K562 (cell line): ENCODE results near the gene NIPBL. TPM values are rescaled to one million over a fixed set of nuclear protein-coding genes. Genes with fewer than 3 reads are reported as not detected.

ENCODE experiments used
- ATAC-seq: fragments of 200-7000 bp; cut with Tn5 transposase; 3 replicates; pipeline ENCODE4 v1.9.1; 2020; ENCODE audit warnings: moderate library complexity
- BruUV-seq: library from RNA; stranded (reverse); fragments of 400-500 nt; replicated peaks from 2 replicates; lab custom pipeline; 2021; lab: Mats Ljungman, UMichigan
- CTCF ChIA-PET: fragments of 300-600 bp; formaldehyde crosslinking; extraction: SDS; loops from one replicate; lab custom pipeline; 2021; ENCODE audit warnings: low intra/inter-chr PET ratio; lab: Yijun Ruan, JAX
- POLR2A ChIA-PET: fragments of 300-600, 350-650 bp; sonication (Branson Sonifier 250); formaldehyde crosslinking; extraction: SDS; loops from one replicate; lab custom pipeline; 2021; ENCODE audit warnings: antibody characterized with exemption, inconsistent platforms; lab: Yijun Ruan, JAX
- DNase-seq, 4 experiments: peaks; one replicate each; pipeline versions ENCODE4 v3.0.0 to v3.0.0-alpha.2; 2011 to 2018; ENCODE audit warnings: low spot score in 3 of 4, mixed read lengths in 3 of 4; ENCODE audit errors: extremely low read depth in 1 of 4
- FAIRE-seq: peaks from 2 replicates; lab custom pipeline; 2011; peaks lifted over from hg19 to GRCh38; lab: Jason Lieb, UNC
- H2AFZ ChIP-seq: 2 replicates; pipeline ENCODE4 v1.6.0; 2011; ENCODE audit warnings: low read depth, low read length, control low read depth, inconsistent platforms
- H3K27ac ChIP-seq: fragments of 200-600 bp; 3 replicates; pipeline ENCODE4 v1.8.0; 2011; ENCODE audit warnings: low read depth, mild to moderate bottlenecking, control low read depth, inconsistent platforms, low read length, moderate library complexity, mixed read lengths; ENCODE audit errors: extremely low read depth
- H3K27me3 ChIP-seq, 2 experiments: fragments of 300-600 bp in 1 of 2; 2 replicates in 1 of 2; 3 replicates in 1 of 2; pipeline versions ENCODE4 v1.6.0 to v1.8.0; 2011; ENCODE audit warnings: inconsistent platforms in 2 of 2, low read length in 2 of 2, mild to moderate bottlenecking in 1 of 2, mixed read lengths in 1 of 2, moderate library complexity in 1 of 2; ENCODE audit not compliant: control insufficient read depth in 2 of 2, insufficient read depth in 2 of 2
- H3K36me3 ChIP-seq: fragments of 300-600 bp; 3 replicates; pipeline ENCODE4 v1.8.0; 2011; ENCODE audit warnings: mild to moderate bottlenecking, low read length, inconsistent platforms; ENCODE audit not compliant: control insufficient read depth, insufficient read depth
- H3K4me1 ChIP-seq, 2 experiments: fragments of 200-600 bp in 1 of 2; replicated peaks in 1 of 2; 2 replicates in 1 of 2; 3 replicates in 1 of 2; pipeline versions ENCODE4 v1.5.1 to v1.8.0; 2011; ENCODE audit warnings: inconsistent platforms in 2 of 2, low read length in 2 of 2, mild to moderate bottlenecking in 1 of 2, mixed read lengths in 1 of 2, moderate library complexity in 1 of 2; ENCODE audit not compliant: control insufficient read depth in 2 of 2, insufficient read depth in 2 of 2
- H3K4me2 ChIP-seq: 2 replicates; pipeline ENCODE4 v1.6.1; 2011; ENCODE audit warnings: low read length, control low read depth, inconsistent platforms, mixed read lengths; ENCODE audit not compliant: insufficient read depth
- H3K4me3 ChIP-seq: fragments of 200-600 bp; sonication (generic), shearing (Covaris generic); 2 replicates; pipeline ENCODE4 v1.5.1; 2016; ENCODE audit warnings: control low read depth, inconsistent platforms
- H3K79me2 ChIP-seq: fragments of 200-600 bp; 3 replicates; pipeline ENCODE4 v1.8.0; 2011; ENCODE audit warnings: low read length, inconsistent platforms; ENCODE audit not compliant: control insufficient read depth, insufficient read depth
- H3K9ac ChIP-seq, 2 experiments: 2 replicates each; pipeline versions ENCODE4 v1.6.0 to v1.6.1; 2011; ENCODE audit warnings: low read depth in 2 of 2, low read length in 2 of 2, control low read depth in 1 of 2, inconsistent platforms in 1 of 2, mild to moderate bottlenecking in 1 of 2, mixed read lengths in 1 of 2; ENCODE audit not compliant: insufficient read depth in 1 of 2
- H3K9me1 ChIP-seq: one replicate; pipeline ENCODE4 v1.6.0; 2011; ENCODE audit warnings: inconsistent platforms, mild to moderate bottlenecking, low read length, moderate library complexity; ENCODE audit not compliant: control insufficient read depth, insufficient read depth
- H3K9me3 ChIP-seq: replicated peaks from 2 replicates; pipeline ENCODE4 v1.5.1; 2011; ENCODE audit warnings: low read depth, low read length, inconsistent platforms; ENCODE audit not compliant: control insufficient read depth, insufficient read depth
- H4K20me1 ChIP-seq: replicated peaks from 2 replicates; pipeline ENCODE4 v1.6.1; 2011; ENCODE audit warnings: low read length, inconsistent platforms, mixed read lengths; ENCODE audit not compliant: control insufficient read depth, insufficient read depth
- BDP1 ChIP-seq: IDR thresholded peaks from 3 replicates; pipeline ENCODE4 v1.6.1; 2011; ENCODE audit not compliant: insufficient read length, insufficient read depth
- HMGXB4 ChIP-seq: sonication (generic); formaldehyde crosslinking; IDR thresholded peaks from 2 replicates; pipeline ENCODE4 v1.8.1; 2023; ENCODE audit warnings: mild to moderate bottlenecking, missing genetic modification reagents
- MAZ ChIP-seq, 2 experiments: fragments of 450-650 bp in 1 of 2; sonication (generic) in 1 of 2; formaldehyde crosslinking; IDR thresholded peaks in 1 of 2; conservative IDR thresholded peaks in 1 of 2; 2 replicates each; pipeline versions ENCODE4 v1.4.0 to v1.5.0; 2020; ENCODE audit warnings: mild to moderate bottlenecking in 1 of 2, missing genetic modification reagents in 1 of 2
- MCM7 ChIP-seq, 2 experiments: fragments of 450-650 bp; IDR thresholded peaks; 2 replicates each; pipeline ENCODE4 v1.6.1; 2016 to 2018
- MIER1 ChIP-seq: fragments of 450-650 bp; IDR thresholded peaks from 2 replicates; pipeline ENCODE4 v1.6.1; 2016; ENCODE audit warnings: antibody characterized with exemption, mild to moderate bottlenecking, low read depth
- NFATC3 ChIP-seq: fragments of 450-650 bp; IDR thresholded peaks from 2 replicates; pipeline ENCODE4 v1.6.1; 2017; ENCODE audit warnings: mild to moderate bottlenecking
- NFIX ChIP-seq: fragments of 250-450 bp; sonication (Bioruptor Pico); IDR thresholded peaks from 2 replicates; pipeline ENCODE4 v1.4.0; 2020; ENCODE audit warnings: low read depth, mild to moderate bottlenecking, moderate library complexity
- NR2C1 ChIP-seq, 2 experiments: fragments of 450-650 bp; IDR thresholded peaks; 2 replicates each; pipeline ENCODE4 v1.6.1; 2017; ENCODE audit warnings: mild to moderate bottlenecking in 2 of 2, antibody characterized with exemption in 1 of 2, inconsistent platforms in 1 of 2, missing compliant biosample characterization in 1 of 2, missing genetic modification characterization in 1 of 2
- SAFB ChIP-seq: fragments of 200-400 bp; formaldehyde crosslinking; IDR thresholded peaks from 2 replicates; pipeline ENCODE4 v1.6.1; 2017; ENCODE audit warnings: low read depth, low read length, borderline replicate concordance
- SAP30 ChIP-seq: fragments of 200-600 bp; sonication (generic); IDR thresholded peaks from 2 replicates; pipeline ENCODE4 v1.6.1; 2012; ENCODE audit warnings: borderline replicate concordance, low read depth, mild to moderate bottlenecking, moderate library complexity, low read length, control low read depth, inconsistent platforms; ENCODE audit not compliant: insufficient read depth, poor library complexity, severe bottlenecking
- SFPQ ChIP-seq: fragments of 200-400 bp; formaldehyde crosslinking; IDR thresholded peaks from 2 replicates; pipeline ENCODE4 v1.6.1; 2017; ENCODE audit warnings: mild to moderate bottlenecking, low read depth, low read length, moderate library complexity
- SIN3B ChIP-seq: fragments of 450-650 bp; IDR thresholded peaks from 2 replicates; pipeline ENCODE4 v1.6.1; 2017; ENCODE audit warnings: low read depth, mild to moderate bottlenecking, moderate library complexity
- ZNF212 ChIP-seq: fragments of 450-650 bp; formaldehyde crosslinking; IDR thresholded peaks from 2 replicates; pipeline ENCODE4 v1.4.0; 2020; ENCODE audit warnings: mild to moderate bottlenecking
- ZNF551 ChIP-seq: fragments of 250-450 bp; sonication (Bioruptor Pico); IDR thresholded peaks from 2 replicates; pipeline ENCODE4 v1.5.0; 2021; ENCODE audit warnings: mild to moderate bottlenecking, moderate library complexity
- WGBS: fragments of 100-300 bp; shearing (Covaris generic); methylation state at CpG from one replicate; pipeline ENCODE4 v1.1.6; 2016; ENCODE audit warnings: low coverage, mixed read lengths; ENCODE audit not compliant: insufficient coverage; ENCODE audit errors: missing lambda C conversion rate; 5-methylcytosine and 5-hydroxymethylcytosine counted together
- in situ Hi-C: fragments of 300-500 bp; cut with MboI; formaldehyde crosslinking; loops from 4 replicates; pipeline ENCODE4 v1.15.0; 2018; ENCODE audit warnings: inconsistent platforms, mixed read lengths
- intact Hi-C: fragments of 100-400 bp; cut with micrococcal nuclease; formaldehyde crosslinking; loops from 2 replicates; pipeline ENCODE4 v1.14.2; 2022
- polyA plus RNA-seq, 8 experiments: library from polyadenylated mRNA; depleted of rRNA in 4 of 8; stranded (reverse) in 5 of 8; unstranded in 3 of 8; fragments of >200 nt; fragmentation: Nextera tagmentation in 2 of 8; fragmentation: Illumina TruSeq in 1 of 8; extraction: Ambion mirVana in 2 of 8; extraction: Trizol in 1 of 8; gene quantifications; 2 replicates each; pipeline versions ENCODE4 v1.2.1 to v1.2.3, GENCODE V29; 2011 to 2014; ENCODE audit warnings: inconsistent platforms in 1 of 8, missing spikeins in 1 of 8
- total RNA-seq, 7 experiments: library from RNA; depleted of rRNA in 6 of 7; stranded (reverse); fragments of >200 nt in 6 of 7; fragmentation: Illumina TruSeq in 2 of 7; extraction: Trizol in 2 of 7; gene quantifications; 2 replicates each; pipeline versions ENCODE4 v1.2.1 to v1.2.3, GENCODE V29; 2011 to 2021; ENCODE audit warnings: low replicate concordance in 1 of 7

Gene NIPBL
- total and polyA plus RNA-seq, 9 of the 15 experiments (the other 6 are each of a cell fraction or from before 2014, with no cell fraction given), result 12.9 to 56.7 (median 38.9) TPM

GRCh38 chr5:36875790-36876298 is 725 bp upstream of the NIPBL start (continued):
- TF ChIP-seq ZNF551 (CRISPR knock-in tag) (no peak), HMGXB4 (CRISPR knock-in tag) (peak; percentile 86; the same call in 1 of the 2 replicates), SAFB (peak; percentile 72; the same call in 1 of the 2 replicates)

GRCh38 chr5:36876965-36877666 is 547 bp downstream of the NIPBL start:
- Histone ChIP-seq H3K9ac (peak overlapping the region; percentile 87 to 99), H4K20me1 (peaks cover 12% of the 10 kb centered on the region; the same call in 1 of the 2 replicates), H2AFZ (peak overlapping the region; percentile 76), H3K9me1 (no peaks in the 10 kb centered on the region), H3K36me3 (peaks cover 1% of the 10 kb centered on the region; the same call in 2 of the 3 replicates), H3K4me1 (peaks cover 13 to 15% of the 10 kb centered on the region in 2 experiments; a peak in 4 of 5 replicates), H3K27ac (peak overlapping the region; percentile 85), H3K4me3 (peak overlapping the region; percentile 93), H3K4me2 (peak overlapping the region; percentile 98), H3K27me3 (no peaks in the 10 kb centered on the region), H3K9me3 (no peaks in the 10 kb centered on the region), H3K79me2 (peaks cover 99% of the 10 kb centered on the region)
- intact Hi-C loops (loop anchor here (1.0 to 10.0 kb wide), 3 partner anchors 138 to 642 kb away; partner anchors contain the start of genes NUP155 and WDR70), in situ Hi-C loops (no loop called here)
- BruUV-seq, result no TSS peak
- FAIRE-seq, result peak; percentile 71
- under 1% methylated on average over 56 of the region's 57 CpGs for WGBS
- POLR2A ChIA-PET, result interaction anchor here (0.6 to 3.9 kb wide), 7 partner anchors 9 to 1233 kb away, joined by 3 to 31 read pairs (median 4); no protein-coding TSS in a partner anchor
- CTCF ChIA-PET, result interaction anchor here (1.4 kb wide), 1 partner anchor 138 kb away, joined by 3 read pairs; no protein-coding TSS in a partner anchor
- ATAC-seq, result peak; percentile 25
- peak; percentile 66 to 76 (median 72) for DNase-seq
- TF ChIP-seq ZNF212 (peak; percentile 8; the same call in 1 of the 2 replicates), NFATC3 (no peak), MCM7 (IDR thresholded peaks at IDR 0.05) (no peak), SIN3B (peak; percentile 44), NFIX (CRISPR knock-in tag) (no peak), SAP30 (peak; percentile 35), SFPQ (no peak), MIER1 (no peak), NR2C1 (IDR thresholded peaks at IDR 0.05) (no peak), NR2C1 (tag; IDR thresholded peaks at IDR 0.05) (peak; percentile 49; the same call in 1 of the 2 replicates), BDP1 (no peak), MAZ (CRISPR knock-in tag; conservative IDR thresholded peaks at IDR 0.05 in 1 of 2, IDR thresholded peaks at IDR 0.05 in 1 of 2) (peak; percentile 66 to 73)
